ENCODE data around the gene MLEC.

- TF ChIP-seq POLR2A (IDR thresholded peaks at IDR 0.05; ENCODE audit: low read length), result no peak
- no peak for TF ChIP-seq GATA1 (IDR thresholded peaks at IDR 0.05; ENCODE audit: low read depth, low read length)
Measured at GRCh38 chr12:120706029-120706428, 19.1 kb downstream of the MLEC start.
